ENCODE results near the gene PNKP.

PNKP gene
- total RNA-seq = 82.7 to 135 (median 121) reads per million in 3 donors

DNA sequence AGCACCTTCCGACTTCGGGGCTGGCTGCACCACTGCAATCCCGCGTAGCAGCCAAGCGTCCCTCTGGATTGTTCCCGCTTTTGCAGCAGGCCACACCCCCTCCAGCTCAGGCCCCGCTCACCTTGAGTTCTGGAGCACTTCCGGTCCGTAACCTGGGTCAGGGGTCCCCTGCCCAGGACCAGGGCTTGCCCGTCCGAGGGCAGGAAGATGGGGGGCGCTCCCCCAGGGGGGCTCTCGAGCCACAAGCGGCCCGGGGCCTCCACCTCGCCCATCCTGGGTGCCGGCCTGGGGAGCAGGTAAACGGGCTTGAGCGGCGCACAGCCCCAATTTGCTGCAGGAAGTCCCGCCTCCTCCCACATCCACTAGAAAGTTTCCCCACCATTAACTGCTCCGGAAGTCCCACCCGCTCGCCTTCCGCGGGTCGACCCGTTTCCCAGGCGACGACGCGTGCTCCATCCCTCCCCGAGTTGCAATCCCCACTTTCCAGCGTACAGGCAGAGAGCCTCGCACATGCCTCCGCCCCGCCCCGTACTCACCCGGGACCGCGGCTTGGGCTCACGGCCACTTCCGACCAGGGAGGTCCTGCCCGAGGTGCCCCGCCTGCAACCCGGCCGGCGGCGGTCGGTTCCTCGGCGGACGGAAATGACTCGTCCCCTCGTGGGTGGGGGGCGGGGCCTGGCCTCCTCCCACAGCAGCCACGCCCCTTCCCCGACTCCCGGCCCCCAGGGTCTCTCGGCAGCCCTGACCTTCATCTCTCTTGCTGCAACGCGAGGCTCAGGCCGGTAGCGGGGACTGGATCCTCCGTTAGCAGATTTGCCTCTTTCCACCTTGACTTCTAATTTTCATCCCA is at the start of gene PNKP:
Gene PNKP, minus strand, starts transcription at position 644 of the 850 bp plus-strand sequence. Its CDS starts 372 bp downstream, at position 272.
- Histone ChIP-seq H3K4me1 (ENCODE audit: control insufficient read depth, insufficient read depth, low read length, poor library complexity, severe bottlenecking) (peaks cover 26% of the 10 kb centered on the region), H3K4me3 (ENCODE audit: insufficient read depth, low read depth, low read length, poor library complexity, severe bottlenecking) (peak within 1 kb of the TSS; percentile 76), H3K27ac (ENCODE audit: insufficient read depth, low read length, poor library complexity, severe bottlenecking) (peak within 1 kb of the TSS; percentile 84), H3K27me3 (replicated peaks; ENCODE audit: control insufficient read depth, insufficient read depth, low read length, poor library complexity, severe bottlenecking) (no peaks in the 10 kb centered on the region), H3K9me3 (ENCODE audit: control insufficient read depth, low read length) (no peaks in the 10 kb centered on the region), H3K36me3 (ENCODE audit: control insufficient read depth, insufficient read depth, low read length) (peaks cover 16% of the 10 kb centered on the region)
- DNase-seq = peak; percentile 75 to 81 (median 76)

DNA sequence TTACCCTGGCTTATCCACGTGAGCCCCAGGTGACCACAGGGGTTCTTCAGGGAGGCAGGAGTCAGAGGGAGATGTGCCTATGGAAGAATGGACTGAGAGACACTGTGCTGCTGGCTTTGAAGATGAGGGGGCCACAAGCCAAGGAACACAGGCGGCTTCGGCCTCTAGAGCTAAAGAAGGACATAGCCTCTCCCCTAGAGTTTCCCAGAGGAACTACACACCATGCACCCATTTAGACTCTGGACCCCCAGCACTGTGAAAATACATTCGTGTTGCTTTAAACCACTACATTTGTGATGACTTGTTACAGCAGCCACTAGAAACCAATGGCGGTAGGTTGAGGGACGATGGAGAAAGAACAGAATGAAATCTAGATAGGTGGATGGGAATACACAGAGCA is 47.9 kb upstream of the PNKP start:
- Histone ChIP-seq H3K27me3 (replicated peaks; ENCODE audit: control insufficient read depth, insufficient read depth, low read length, poor library complexity, severe bottlenecking) (no peaks in the 10 kb centered on the region), H3K27ac (ENCODE audit: insufficient read depth, low read length, poor library complexity, severe bottlenecking) (no peak overlapping the region), H3K4me3 (ENCODE audit: insufficient read depth, low read depth, low read length, poor library complexity, severe bottlenecking) (no peak overlapping the region), H3K4me1 (ENCODE audit: control insufficient read depth, insufficient read depth, low read length, poor library complexity, severe bottlenecking) (peaks cover 11% of the 10 kb centered on the region), H3K36me3 (ENCODE audit: control insufficient read depth, insufficient read depth, low read length) (peaks cover 40% of the 10 kb centered on the region), H3K9me3 (ENCODE audit: control insufficient read depth, low read length) (no peaks in the 10 kb centered on the region)
- no peak for DNase-seq

DNA sequence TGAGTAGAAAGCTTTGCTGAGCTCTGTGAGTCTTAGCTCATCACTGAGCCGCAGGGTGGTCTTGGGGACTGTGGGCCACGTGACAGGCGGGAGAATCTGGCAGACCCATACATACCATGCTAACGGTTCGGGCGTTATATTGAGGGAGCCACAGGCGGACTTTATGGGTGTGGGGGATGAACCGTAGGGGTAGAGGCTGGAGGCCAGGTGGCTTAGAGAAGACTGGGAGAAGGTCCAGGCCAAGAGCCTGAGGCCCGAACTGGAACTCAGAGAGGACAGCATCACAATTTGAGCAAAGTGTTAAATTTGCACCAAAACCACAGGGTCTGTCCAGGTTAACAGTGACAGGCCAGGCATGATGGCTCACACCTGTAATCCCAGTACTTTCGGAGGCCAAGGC is 46.3 kb upstream of the PNKP start:
- Histone ChIP-seq H3K9me3 (ENCODE audit: control insufficient read depth, low read length) (no peaks in the 10 kb centered on the region), H3K4me1 (ENCODE audit: control insufficient read depth, insufficient read depth, low read length, poor library complexity, severe bottlenecking) (peaks cover 11% of the 10 kb centered on the region), H3K27ac (ENCODE audit: insufficient read depth, low read length, poor library complexity, severe bottlenecking) (no peak overlapping the region), H3K27me3 (replicated peaks; ENCODE audit: control insufficient read depth, insufficient read depth, low read length, poor library complexity, severe bottlenecking) (no peaks in the 10 kb centered on the region), H3K36me3 (ENCODE audit: control insufficient read depth, insufficient read depth, low read length) (peaks cover 48% of the 10 kb centered on the region), H3K4me3 (ENCODE audit: insufficient read depth, low read depth, low read length, poor library complexity, severe bottlenecking) (no peak overlapping the region)
- DNase-seq = no peak

DNA sequence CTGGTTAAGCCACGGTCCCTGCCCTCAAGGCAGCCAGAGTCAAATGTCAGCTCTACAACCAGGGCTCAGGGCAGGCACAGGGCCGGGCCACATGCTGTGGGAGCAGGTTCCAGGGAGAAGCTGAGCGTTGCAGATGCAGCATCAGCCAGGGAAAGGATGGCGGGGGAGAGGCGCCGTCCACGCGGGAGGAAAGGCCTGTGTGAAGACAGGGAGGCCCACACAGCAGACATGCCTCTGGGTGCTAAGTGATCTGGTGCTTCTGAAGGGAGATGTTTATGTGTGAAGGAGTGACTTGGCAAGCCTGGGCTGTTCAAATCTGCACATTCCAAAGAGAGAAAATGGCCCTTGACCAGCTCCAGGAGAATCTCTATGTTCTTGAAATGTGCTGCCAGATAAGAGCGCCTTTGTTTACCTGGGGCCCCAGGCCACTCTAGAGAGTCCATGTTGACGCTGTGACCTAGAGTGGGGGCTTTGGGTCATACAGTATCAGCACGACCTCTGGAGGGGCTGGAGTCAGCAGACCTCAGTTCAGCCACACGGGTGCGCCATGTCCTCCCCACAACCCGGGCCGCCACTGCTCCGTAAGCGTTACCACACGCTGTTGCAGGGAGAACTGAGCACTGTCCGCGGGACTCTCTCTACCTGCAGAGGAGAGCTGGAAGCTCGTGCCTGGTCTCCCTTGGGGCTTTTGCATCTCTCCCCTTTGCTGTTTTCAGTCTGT is 45.7 kb upstream of the PNKP start:
- Histone ChIP-seq H3K27ac (ENCODE audit: insufficient read depth, low read length, poor library complexity, severe bottlenecking) (no peak overlapping the region), H3K36me3 (ENCODE audit: control insufficient read depth, insufficient read depth, low read length) (peaks cover 49% of the 10 kb centered on the region), H3K4me1 (ENCODE audit: control insufficient read depth, insufficient read depth, low read length, poor library complexity, severe bottlenecking) (peaks cover 11% of the 10 kb centered on the region), H3K27me3 (replicated peaks; ENCODE audit: control insufficient read depth, insufficient read depth, low read length, poor library complexity, severe bottlenecking) (no peaks in the 10 kb centered on the region), H3K9me3 (ENCODE audit: control insufficient read depth, low read length) (no peaks in the 10 kb centered on the region), H3K4me3 (ENCODE audit: insufficient read depth, low read depth, low read length, poor library complexity, severe bottlenecking) (no peak overlapping the region)
- no peak for DNase-seq

DNA sequence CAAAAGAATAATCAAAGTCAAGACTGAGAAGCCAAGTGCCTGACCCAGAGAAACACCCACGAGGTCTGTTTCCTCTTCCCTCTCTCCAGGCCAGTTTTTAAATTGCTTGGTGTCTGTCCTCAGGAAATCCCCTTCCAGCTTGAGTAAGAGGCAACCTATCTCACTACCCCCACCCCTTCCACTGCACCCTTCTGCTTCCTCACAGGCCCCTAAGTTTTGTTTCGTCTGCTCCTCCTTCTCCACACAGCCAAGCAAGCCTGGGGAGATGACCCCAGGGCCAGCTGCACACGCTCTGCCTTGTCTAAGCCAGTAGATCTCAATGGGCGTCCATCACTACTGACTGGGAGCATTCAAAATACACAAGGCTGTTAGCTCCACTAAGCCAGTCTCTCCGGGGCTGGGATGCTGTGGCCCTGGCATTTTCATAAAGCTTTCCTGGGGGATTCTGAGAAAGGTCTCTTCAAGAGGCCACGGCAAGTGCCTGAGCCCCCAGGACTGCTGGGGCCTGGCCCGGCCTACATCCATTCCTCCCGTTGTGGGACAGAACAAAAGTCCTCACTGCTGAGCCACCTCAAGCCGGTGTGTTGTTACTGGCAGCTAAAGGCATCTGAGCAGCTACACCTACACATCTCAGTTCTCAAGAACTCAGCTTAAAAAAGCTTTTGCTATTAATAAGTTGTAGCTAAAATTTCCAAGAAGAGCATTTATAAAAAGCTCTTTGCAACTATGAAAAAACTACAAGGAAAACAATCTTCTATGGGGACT is 44.2 kb upstream of the PNKP start:
- Histone ChIP-seq H3K27ac (ENCODE audit: insufficient read depth, low read length, poor library complexity, severe bottlenecking) (peak overlapping the region; percentile 61), H3K9me3 (ENCODE audit: control insufficient read depth, low read length) (no peaks in the 10 kb centered on the region), H3K4me1 (ENCODE audit: control insufficient read depth, insufficient read depth, low read length, poor library complexity, severe bottlenecking) (peaks cover 11% of the 10 kb centered on the region), H3K27me3 (replicated peaks; ENCODE audit: control insufficient read depth, insufficient read depth, low read length, poor library complexity, severe bottlenecking) (no peaks in the 10 kb centered on the region), H3K36me3 (ENCODE audit: control insufficient read depth, insufficient read depth, low read length) (peaks cover 49% of the 10 kb centered on the region), H3K4me3 (ENCODE audit: insufficient read depth, low read depth, low read length, poor library complexity, severe bottlenecking) (no peak overlapping the region)
- no peak for DNase-seq

DNA sequence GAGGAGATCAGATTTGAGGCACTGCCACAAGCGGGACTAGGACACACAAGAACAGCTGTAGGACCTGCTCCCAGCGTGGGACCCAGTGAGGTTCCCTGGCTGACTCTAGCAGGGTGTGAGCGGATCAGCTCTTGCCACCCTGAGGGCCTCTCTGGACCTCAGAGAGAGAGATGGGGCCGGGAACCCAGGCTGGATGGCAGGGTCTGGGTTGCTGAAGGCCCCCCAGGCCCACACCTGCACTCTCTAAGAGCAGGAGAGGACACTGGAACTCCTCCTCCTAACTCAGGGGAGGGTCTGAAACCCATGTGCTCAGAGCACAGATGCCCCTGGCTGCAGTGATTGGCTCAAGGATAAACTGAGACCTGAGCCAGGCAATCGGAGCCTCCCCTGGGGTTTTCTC is 42.8 kb upstream of the PNKP start:
- no peaks in the 10 kb centered on the region for H3K27me3 ChIP-seq (replicated peaks; ENCODE audit: control insufficient read depth, insufficient read depth, low read length, poor library complexity, severe bottlenecking)
- H3K4me1 ChIP-seq (ENCODE audit: control insufficient read depth, insufficient read depth, low read length, poor library complexity, severe bottlenecking) = peaks cover 11% of the 10 kb centered on the region
- H3K4me3 ChIP-seq (ENCODE audit: insufficient read depth, low read depth, low read length, poor library complexity, severe bottlenecking) = no peak overlapping the region
- DNase-seq = no peak
- H3K36me3 ChIP-seq (ENCODE audit: control insufficient read depth, insufficient read depth, low read length) = peaks cover 48% of the 10 kb centered on the region
- H3K27ac ChIP-seq (ENCODE audit: insufficient read depth, low read length, poor library complexity, severe bottlenecking) = no peak overlapping the region
- H3K9me3 ChIP-seq (ENCODE audit: control insufficient read depth, low read length) = no peaks in the 10 kb centered on the region

DNA sequence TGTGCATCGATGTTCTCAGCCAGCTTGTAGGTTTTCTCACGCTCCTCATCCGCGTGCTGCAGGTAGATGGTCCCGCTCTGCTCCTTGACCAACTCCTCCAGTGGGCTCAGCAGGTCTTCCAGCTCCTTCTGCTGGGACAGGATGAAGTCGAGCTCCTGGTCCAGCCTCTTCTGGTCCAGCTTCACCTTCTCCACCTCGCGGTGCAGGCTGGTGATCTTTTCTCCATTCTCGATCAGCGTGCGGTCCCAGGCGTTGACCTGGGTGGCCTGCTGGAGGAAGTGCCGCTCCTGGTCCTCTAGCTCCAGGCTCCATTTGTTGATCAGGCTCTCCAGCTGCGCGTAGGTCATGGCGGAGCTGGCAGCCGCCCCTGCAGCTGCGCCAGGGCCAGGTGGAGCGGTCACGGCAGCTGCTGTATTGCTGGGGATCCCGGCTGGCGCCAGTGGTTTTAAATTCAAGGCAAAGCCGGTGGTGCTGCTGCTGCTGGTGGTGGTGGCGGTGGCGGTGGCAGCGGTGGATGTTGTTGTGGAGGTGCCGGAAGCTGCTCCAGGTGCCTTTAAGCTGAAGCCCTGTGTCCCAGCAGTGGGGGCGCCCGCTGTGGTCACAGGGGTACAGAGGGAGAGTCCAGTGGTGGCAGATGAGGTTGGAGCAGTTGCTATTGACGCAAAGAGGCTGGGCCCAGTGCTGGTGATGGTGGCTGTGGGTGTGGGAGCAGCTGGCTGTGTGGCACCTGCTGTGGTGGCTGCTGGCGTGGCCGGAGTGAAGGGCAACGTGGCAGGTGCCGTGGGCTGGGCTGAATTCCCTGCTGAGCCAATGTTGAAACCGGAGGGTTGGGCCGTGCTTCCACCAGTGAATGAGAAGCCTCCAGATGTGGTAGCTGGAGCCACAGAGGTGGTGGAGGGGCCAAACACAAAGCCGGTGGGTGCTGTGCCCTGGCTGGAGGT is 41.4 kb upstream of the PNKP start:
- DNase-seq = no peak
- H3K36me3 ChIP-seq (ENCODE audit: control insufficient read depth, insufficient read depth, low read length) = peaks cover 41% of the 10 kb centered on the region

DNA sequence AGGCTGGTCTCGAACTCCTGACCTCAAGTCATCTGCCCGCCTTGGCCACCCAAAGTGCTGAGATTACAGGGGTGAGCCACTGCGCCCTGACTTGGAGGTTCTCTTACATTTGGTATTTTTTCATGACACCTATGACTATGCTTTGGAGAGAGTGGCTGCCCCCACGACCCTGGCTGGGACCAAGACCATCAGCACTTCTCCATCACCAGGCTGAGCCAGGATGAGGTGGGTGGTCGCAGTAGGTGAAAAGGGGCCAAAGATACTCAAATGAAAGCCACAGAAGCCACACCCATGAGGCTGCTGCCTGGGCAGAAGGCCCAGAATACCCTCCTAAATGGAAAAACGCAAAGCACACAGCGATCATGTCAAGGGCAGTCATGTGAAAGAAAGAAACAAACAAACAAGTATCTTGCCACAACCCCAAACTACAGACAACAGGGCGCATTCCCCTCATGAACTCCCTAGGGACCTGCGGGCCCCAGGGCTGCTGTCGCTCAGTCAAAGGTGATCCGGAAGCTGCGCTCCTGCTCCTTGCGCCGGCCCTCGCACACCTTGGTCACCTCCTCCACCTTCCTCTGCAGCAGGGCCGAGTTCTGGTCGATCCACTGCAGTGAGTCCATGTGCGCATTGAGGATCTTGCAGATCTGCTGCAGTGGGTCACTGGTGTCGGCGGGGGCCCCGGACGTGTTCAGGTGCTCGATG is 40.5 kb upstream of the PNKP start:
- H3K4me1 ChIP-seq (ENCODE audit: control insufficient read depth, insufficient read depth, low read length, poor library complexity, severe bottlenecking) = peaks cover 11% of the 10 kb centered on the region
- no peaks in the 10 kb centered on the region for H3K27me3 ChIP-seq (replicated peaks; ENCODE audit: control insufficient read depth, insufficient read depth, low read length, poor library complexity, severe bottlenecking)
- H3K4me3 ChIP-seq (ENCODE audit: insufficient read depth, low read depth, low read length, poor library complexity, severe bottlenecking) = no peak overlapping the region
- peaks cover 32% of the 10 kb centered on the region for H3K36me3 ChIP-seq (ENCODE audit: control insufficient read depth, insufficient read depth, low read length)
- no peak for DNase-seq
- no peak overlapping the region for H3K27ac ChIP-seq (ENCODE audit: insufficient read depth, low read length, poor library complexity, severe bottlenecking)
- H3K9me3 ChIP-seq (ENCODE audit: control insufficient read depth, low read length) = no peaks in the 10 kb centered on the region

More for the DNA sequence above, 41.4 kb upstream of the PNKP start:
- Histone ChIP-seq H3K4me1 (ENCODE audit: control insufficient read depth, insufficient read depth, low read length, poor library complexity, severe bottlenecking) (peaks cover 11% of the 10 kb centered on the region), H3K4me3 (ENCODE audit: insufficient read depth, low read depth, low read length, poor library complexity, severe bottlenecking) (no peak overlapping the region), H3K27ac (ENCODE audit: insufficient read depth, low read length, poor library complexity, severe bottlenecking) (no peak overlapping the region), H3K27me3 (replicated peaks; ENCODE audit: control insufficient read depth, insufficient read depth, low read length, poor library complexity, severe bottlenecking) (no peaks in the 10 kb centered on the region), H3K9me3 (ENCODE audit: control insufficient read depth, low read length) (no peaks in the 10 kb centered on the region)
